ENCODE measurements around the gene PNMA3. TPM values are rescaled to one million over a fixed set of nuclear protein-coding genes. Genes with fewer than 3 reads are reported as not detected.

Gene PNMA3
- polyA plus RNA-seq, 1 experiment, result 0.02 TPM

Small RNA genes lying within 50 kb of the gene (small RNA-seq; reads per million reads assigned to genes)
- not detected for gene AC243428.1 (ENCODE audit: insufficient read length, low read depth)

Other genes with a start within 250 kb of the PNMA3 start
- gene CETN2, start 225.7 kb upstream of the PNMA3 start, polyA plus RNA-seq (2011; rRNA removed), result 53.8 and 70.9 TPM in 2 replicates
- gene NSDHL, start 225.4 kb upstream of the PNMA3 start, polyA plus RNA-seq (2011; rRNA removed), result 19.6 and 21.0 TPM in 2 replicates
- 8.7 and 10.3 TPM in 2 replicates for gene ZNF185, start 158.4 kb upstream of the PNMA3 start, polyA plus RNA-seq (2011; rRNA removed)
- not detected in 2 replicates for gene PNMA5, start 62.4 kb upstream of the PNMA3 start, polyA plus RNA-seq (2011; rRNA removed)
- gene PNMA6A, start 16.0 kb downstream of the PNMA3 start, polyA plus RNA-seq (2011; rRNA removed), result 0.15 and 0.30 TPM in 2 replicates
- not detected in 2 replicates for gene MAGEA1, start 122.8 kb downstream of the PNMA3 start, polyA plus RNA-seq (2011; rRNA removed)

All from AG04450 (cell line).